ENCODE measurements around the gene ZC3H12D. TPM values are rescaled to one million over a fixed set of nuclear protein-coding genes. Genes with fewer than 3 reads are reported as not detected.

ZC3H12D gene
- 2.1 TPM for polyA plus RNA-seq (2013)

GRCh38 chr6:149484733-149485700 lies at the start of gene ZC3H12D:
TSS of gene ZC3H12D (minus strand) at chr6:149485014. CDS start at chr6:149474543, 10,471 bp downstream.
- WGBS (ENCODE audit: insufficient coverage), result 48% methylated on average over 15 of the region's 22 CpGs
- ChIA-PET CTCF (interaction anchor here (1.0 to 7.2 kb wide), 4 partner anchors 19 to 32 kb away, joined by 3 to 33 read pairs (median 11); no protein-coding TSS in a partner anchor), POLR2A (no interaction called here)
- no peaks in the 10 kb centered on the region for H3K36me3 ChIP-seq (ENCODE audit: control insufficient read depth in 4 of 4, insufficient read depth in 4 of 4, low read length in 3 of 4)
- peak within 1 kb of the TSS; percentile 29 to 49 for H3K27ac ChIP-seq (ENCODE audit: insufficient read depth in 1 of 2, low read depth in 1 of 2, low read length in 2 of 2, poor library complexity in 1 of 2, severe bottlenecking in 2 of 2)
- peak; percentile 76 to 92 (median 89) for DNase-seq
- no peaks in the 10 kb centered on the region for H3K9me3 ChIP-seq (ENCODE audit: control extremely low read depth in 1 of 5, control insufficient read depth in 4 of 5, insufficient read depth in 2 of 5, low read depth in 1 of 5, low read length in 4 of 5)
- H3K4me1 ChIP-seq (ENCODE audit: control extremely low read depth in 1 of 4, control insufficient read depth in 4 of 4, insufficient read depth in 4 of 4, low read length in 3 of 4), result peaks cover 19 to 55% (median 46%) of the 10 kb centered on the region in 4 experiments
- H3K4me3 ChIP-seq (ENCODE audit: control insufficient read depth in 1 of 7, extremely low read depth in 1 of 7, insufficient read depth in 4 of 7, low read depth in 2 of 7, low read length in 6 of 7), result peak within 1 kb of the TSS in 3 of 7 experiments; percentile 6 to 56 (median 47)
- no peaks in the 10 kb centered on the region for H3K27me3 ChIP-seq (replicated peaks in 2 of 5; ENCODE audit: control insufficient read depth in 4 of 5, insufficient read depth in 5 of 5, low read length in 4 of 5)

- H3K4me1 ChIP-seq (ENCODE audit: control extremely low read depth in 1 of 4, control insufficient read depth in 4 of 4, insufficient read depth in 4 of 4, low read length in 3 of 4), result no peaks in the 10 kb centered on the region
- no peaks in the 10 kb centered on the region for H3K27me3 ChIP-seq (replicated peaks in 2 of 5; ENCODE audit: control insufficient read depth in 4 of 5, insufficient read depth in 5 of 5, low read length in 4 of 5)
- no peak for DNase-seq
- ChIA-PET POLR2A (no interaction called here), CTCF (interaction anchor here (1.3 to 3.8 kb wide), 2 partner anchors 7 to 16 kb away, joined by 4 to 17 read pairs; partner anchors contain the start of gene PPIL4)
- 92% methylated on average over 4 of the region's 5 CpGs for WGBS (ENCODE audit: insufficient coverage)
- H3K27ac ChIP-seq (ENCODE audit: insufficient read depth in 1 of 2, low read depth in 1 of 2, low read length in 2 of 2, poor library complexity in 1 of 2, severe bottlenecking in 2 of 2), result no peak overlapping the region
- no peak overlapping the region for H3K4me3 ChIP-seq (ENCODE audit: control insufficient read depth in 1 of 7, extremely low read depth in 1 of 7, insufficient read depth in 4 of 7, low read depth in 2 of 7, low read length in 6 of 7)
- peaks cover 7 to 85% (median 30%) of the 10 kb centered on the region in 4 experiments for H3K36me3 ChIP-seq (ENCODE audit: control insufficient read depth in 4 of 4, insufficient read depth in 4 of 4, low read length in 3 of 4)
- no peaks in the 10 kb centered on the region for H3K9me3 ChIP-seq (ENCODE audit: control extremely low read depth in 1 of 5, control insufficient read depth in 4 of 5, insufficient read depth in 2 of 5, low read depth in 1 of 5, low read length in 4 of 5)
Measured at GRCh38 chr6:149529650-149530049, 44.8 kb upstream of the ZC3H12D start.

GRCh38 chr6:149515494-149515893 lies 30.7 kb upstream of the ZC3H12D start:
- ChIA-PET CTCF (interaction anchor here (0.6 to 6.6 kb wide), 12 partner anchors 9 to 955 kb away, joined by 3 to 50 read pairs (median 4); partner anchors contain the start of gene ZC3H12D), POLR2A (interaction anchor here (1.5 kb wide), 1 partner anchor 12 kb away, joined by 3 read pairs; no protein-coding TSS in a partner anchor)
- Histone ChIP-seq H3K4me3 (ENCODE audit: control insufficient read depth in 1 of 7, extremely low read depth in 1 of 7, insufficient read depth in 4 of 7, low read depth in 2 of 7, low read length in 6 of 7) (no peak overlapping the region), H3K4me1 (ENCODE audit: control extremely low read depth in 1 of 4, control insufficient read depth in 4 of 4, insufficient read depth in 4 of 4, low read length in 3 of 4) (peaks cover 0 to 2% (median 0%) of the 10 kb centered on the region in 4 experiments), H3K36me3 (ENCODE audit: control insufficient read depth in 4 of 4, insufficient read depth in 4 of 4, low read length in 3 of 4) (peaks cover 10 to 59% (median 15%) of the 10 kb centered on the region in 4 experiments), H3K27me3 (replicated peaks in 2 of 5; ENCODE audit: control insufficient read depth in 4 of 5, insufficient read depth in 5 of 5, low read length in 4 of 5) (no peaks in the 10 kb centered on the region), H3K27ac (ENCODE audit: insufficient read depth in 1 of 2, low read depth in 1 of 2, low read length in 2 of 2, poor library complexity in 1 of 2, severe bottlenecking in 2 of 2) (no peak overlapping the region), H3K9me3 (ENCODE audit: control extremely low read depth in 1 of 5, control insufficient read depth in 4 of 5, insufficient read depth in 2 of 5, low read depth in 1 of 5, low read length in 4 of 5) (no peaks in the 10 kb centered on the region)
- WGBS (ENCODE audit: insufficient coverage), result no CpG with 5 or more reads among the region's 1 CpG
- no peak for DNase-seq

GRCh38 chr6:149513915-149514314 lies 29.1 kb upstream of the ZC3H12D start:
- Histone ChIP-seq H3K27me3 (replicated peaks in 2 of 5; ENCODE audit: control insufficient read depth in 4 of 5, insufficient read depth in 5 of 5, low read length in 4 of 5) (no peaks in the 10 kb centered on the region), H3K27ac (ENCODE audit: insufficient read depth in 1 of 2, low read depth in 1 of 2, low read length in 2 of 2, poor library complexity in 1 of 2, severe bottlenecking in 2 of 2) (no peak overlapping the region), H3K9me3 (ENCODE audit: control extremely low read depth in 1 of 5, control insufficient read depth in 4 of 5, insufficient read depth in 2 of 5, low read depth in 1 of 5, low read length in 4 of 5) (no peaks in the 10 kb centered on the region), H3K4me3 (ENCODE audit: control insufficient read depth in 1 of 7, extremely low read depth in 1 of 7, insufficient read depth in 4 of 7, low read depth in 2 of 7, low read length in 6 of 7) (no peak overlapping the region), H3K4me1 (ENCODE audit: control extremely low read depth in 1 of 4, control insufficient read depth in 4 of 4, insufficient read depth in 4 of 4, low read length in 3 of 4) (peaks cover 0 to 2% (median 0%) of the 10 kb centered on the region in 4 experiments), H3K36me3 (ENCODE audit: control insufficient read depth in 4 of 4, insufficient read depth in 4 of 4, low read length in 3 of 4) (peaks cover 12 to 54% (median 16%) of the 10 kb centered on the region in 4 experiments)
- DNase-seq, result no peak
- ChIA-PET POLR2A (interaction anchor here (0.6 kb wide), 1 partner anchor 10 kb away, joined by 3 read pairs; no protein-coding TSS in a partner anchor), CTCF (interaction anchor here (1.0 to 6.6 kb wide), 8 partner anchors 8 to 488 kb away, joined by 3 to 50 read pairs (median 3); no protein-coding TSS in a partner anchor)
- 86% methylated on average over 4 of the region's 5 CpGs for WGBS (ENCODE audit: insufficient coverage)

- Histone ChIP-seq H3K27ac (ENCODE audit: insufficient read depth in 1 of 2, low read depth in 1 of 2, low read length in 2 of 2, poor library complexity in 1 of 2, severe bottlenecking in 2 of 2) (no peak overlapping the region), H3K4me3 (ENCODE audit: control insufficient read depth in 1 of 7, extremely low read depth in 1 of 7, insufficient read depth in 4 of 7, low read depth in 2 of 7, low read length in 6 of 7) (no peak overlapping the region), H3K27me3 (replicated peaks in 2 of 5; ENCODE audit: control insufficient read depth in 4 of 5, insufficient read depth in 5 of 5, low read length in 4 of 5) (no peaks in the 10 kb centered on the region), H3K9me3 (ENCODE audit: control extremely low read depth in 1 of 5, control insufficient read depth in 4 of 5, insufficient read depth in 2 of 5, low read depth in 1 of 5, low read length in 4 of 5) (no peaks in the 10 kb centered on the region), H3K4me1 (ENCODE audit: control extremely low read depth in 1 of 4, control insufficient read depth in 4 of 4, insufficient read depth in 4 of 4, low read length in 3 of 4) (peaks cover 0 to 4% (median 0%) of the 10 kb centered on the region in 4 experiments), H3K36me3 (ENCODE audit: control insufficient read depth in 4 of 4, insufficient read depth in 4 of 4, low read length in 3 of 4) (peaks cover 15 to 33% (median 21%) of the 10 kb centered on the region in 4 experiments)
- ChIA-PET POLR2A (no interaction called here), CTCF (interaction anchor here (0.8 to 6.1 kb wide), 2 partner anchors 24 to 465 kb away, joined by 3 to 33 read pairs; partner anchors contain the start of gene ZC3H12D)
- 100% methylated on average over 1 of the region's 4 CpGs for WGBS (ENCODE audit: insufficient coverage)
- no peak for DNase-seq
Measured at GRCh38 chr6:149510793-149511512, 26.1 kb upstream of the ZC3H12D start.

GRCh38 chr6:149508485-149508884 lies 23.7 kb upstream of the ZC3H12D start:
- WGBS (ENCODE audit: insufficient coverage), result no CpG with 5 or more reads among the region's 3 CpGs
- no peaks in the 10 kb centered on the region for H3K9me3 ChIP-seq (ENCODE audit: control extremely low read depth in 1 of 5, control insufficient read depth in 4 of 5, insufficient read depth in 2 of 5, low read depth in 1 of 5, low read length in 4 of 5)
- H3K27me3 ChIP-seq (replicated peaks in 2 of 5; ENCODE audit: control insufficient read depth in 4 of 5, insufficient read depth in 5 of 5, low read length in 4 of 5), result no peaks in the 10 kb centered on the region
- ChIA-PET CTCF (interaction anchor here (1.2 to 6.1 kb wide), 6 partner anchors 9 to 442 kb away, joined by 3 to 33 read pairs (median 3); partner anchors contain the start of gene ZC3H12D), POLR2A (interaction anchor here (0.6 to 0.7 kb wide), 2 partner anchors 493 to 1089 kb away, joined by 3 to 4 read pairs; no protein-coding TSS in a partner anchor)
- H3K4me3 ChIP-seq (ENCODE audit: control insufficient read depth in 1 of 7, extremely low read depth in 1 of 7, insufficient read depth in 4 of 7, low read depth in 2 of 7, low read length in 6 of 7), result no peak overlapping the region
- no peak overlapping the region for H3K27ac ChIP-seq (ENCODE audit: insufficient read depth in 1 of 2, low read depth in 1 of 2, low read length in 2 of 2, poor library complexity in 1 of 2, severe bottlenecking in 2 of 2)
- H3K36me3 ChIP-seq (ENCODE audit: control insufficient read depth in 4 of 4, insufficient read depth in 4 of 4, low read length in 3 of 4), result peaks cover 19 to 37% (median 20%) of the 10 kb centered on the region in 4 experiments
- H3K4me1 ChIP-seq (ENCODE audit: control extremely low read depth in 1 of 4, control insufficient read depth in 4 of 4, insufficient read depth in 4 of 4, low read length in 3 of 4), result peaks cover 0 to 4% (median 0%) of the 10 kb centered on the region in 4 experiments
- DNase-seq, result no peak
